Fibroblast of skin of right quadriceps (primary cell): ENCODE data around the gene TBC1D3B.
"Not testable (repeated sequence)": the region's sequence is repeated elsewhere in the genome, so short reads cannot be mapped to it uniquely, and the experiment has no call there.

ENCODE experiments used
- DNase-seq: peaks from one replicate; pipeline ENCODE4 v3.0.0-alpha.2; 2013

Gene TBC1D3B

DNA sequence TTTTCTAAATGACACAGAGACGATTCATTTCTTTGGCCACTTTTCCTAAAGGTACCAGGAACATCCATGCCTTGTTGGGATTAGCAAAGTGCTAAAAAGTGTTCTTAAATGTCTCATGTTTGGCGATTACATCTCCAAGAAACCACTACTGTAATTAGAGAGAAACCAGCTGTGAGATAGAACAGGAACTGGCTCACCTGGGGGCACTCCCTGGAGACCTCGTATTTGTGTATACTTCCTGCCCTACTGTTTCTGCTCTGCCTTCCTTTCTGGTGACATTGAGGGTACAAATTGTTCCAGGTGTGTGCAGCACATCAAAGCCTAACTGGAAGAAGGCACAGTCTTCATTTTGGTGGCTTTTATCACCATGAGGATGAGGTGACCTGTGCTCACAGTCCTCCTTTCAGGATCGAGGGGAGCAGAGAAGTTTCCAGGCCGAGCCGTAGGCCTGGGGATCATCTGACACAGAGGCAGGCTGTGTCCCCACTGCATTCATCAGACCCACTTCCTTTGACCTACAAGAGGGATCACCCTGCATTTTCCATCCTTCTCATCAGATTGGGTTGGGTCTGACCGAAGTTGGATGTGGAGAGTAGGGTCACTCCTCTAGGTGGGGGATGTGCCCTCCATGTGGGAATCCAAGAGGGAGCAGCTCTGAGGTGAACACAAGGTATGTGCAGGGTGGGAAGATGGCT is 49.1 kb downstream of the TBC1D3B start:
- DNase-seq: no peak

DNA sequence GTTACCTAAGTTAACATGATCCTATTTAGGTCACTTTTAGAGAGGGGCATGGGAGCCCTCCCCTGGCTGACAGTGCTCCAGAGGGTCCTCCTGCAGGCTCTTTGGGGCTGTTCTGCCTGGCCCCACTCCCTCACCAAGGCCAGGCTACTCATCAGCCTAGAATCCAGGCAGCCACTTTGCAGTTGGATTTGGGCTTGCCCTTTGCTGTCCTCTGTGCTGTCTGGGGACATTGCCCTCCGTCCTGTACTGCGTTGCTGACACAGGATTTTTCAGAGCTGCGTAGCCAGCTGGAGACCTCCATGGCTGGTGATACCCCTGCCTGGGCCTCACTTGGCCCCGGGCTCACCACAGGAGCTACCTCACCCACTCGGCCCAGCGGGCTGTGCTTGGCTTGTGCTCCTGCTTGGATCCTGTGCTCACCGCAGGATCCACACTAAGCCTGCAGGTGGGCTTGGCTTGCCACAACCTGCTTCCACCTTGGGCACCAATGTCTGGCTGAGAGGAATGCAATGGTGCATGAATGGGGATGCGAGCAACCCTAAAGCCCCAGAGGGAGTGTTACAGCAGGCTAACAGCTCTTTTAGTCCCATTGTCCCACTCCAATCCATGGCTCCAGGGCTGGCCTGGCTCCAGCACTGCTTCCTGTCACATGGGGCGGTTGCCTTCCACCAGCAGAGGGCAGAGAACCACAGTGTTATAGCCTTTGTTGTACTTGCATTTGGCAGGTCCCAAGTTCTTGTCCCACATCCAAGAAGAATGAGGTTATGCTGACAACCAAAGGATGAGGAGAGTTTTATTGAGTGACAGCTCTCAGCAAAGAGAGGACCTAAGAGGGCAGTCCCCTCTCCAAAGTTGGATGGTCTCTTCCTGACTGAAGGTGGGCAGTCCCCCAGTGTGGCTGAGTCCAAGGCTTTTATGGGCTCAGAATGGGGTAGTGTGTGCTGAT is 51.3 kb downstream of the TBC1D3B start:
- no peak for DNase-seq

DNA sequence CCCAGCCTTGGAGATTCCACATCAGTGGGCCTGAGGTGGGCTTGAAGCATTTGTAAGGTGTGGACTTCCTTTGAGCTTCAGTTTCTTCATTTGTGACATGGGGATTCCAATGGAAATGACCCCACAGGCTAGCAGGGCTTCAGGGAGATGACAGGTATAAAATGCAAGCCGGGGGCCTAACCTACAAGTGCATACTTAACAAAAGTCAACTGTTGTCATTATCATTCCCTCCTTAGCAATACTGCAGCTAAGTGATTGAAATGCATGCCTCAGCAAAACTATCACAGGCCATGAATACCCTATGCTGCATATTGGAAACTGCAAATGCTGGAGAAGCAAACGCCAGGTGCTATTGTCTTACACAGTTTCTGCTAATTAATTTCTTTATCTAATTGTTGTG is 53.0 kb downstream of the TBC1D3B start:
- no peak for DNase-seq

DNA sequence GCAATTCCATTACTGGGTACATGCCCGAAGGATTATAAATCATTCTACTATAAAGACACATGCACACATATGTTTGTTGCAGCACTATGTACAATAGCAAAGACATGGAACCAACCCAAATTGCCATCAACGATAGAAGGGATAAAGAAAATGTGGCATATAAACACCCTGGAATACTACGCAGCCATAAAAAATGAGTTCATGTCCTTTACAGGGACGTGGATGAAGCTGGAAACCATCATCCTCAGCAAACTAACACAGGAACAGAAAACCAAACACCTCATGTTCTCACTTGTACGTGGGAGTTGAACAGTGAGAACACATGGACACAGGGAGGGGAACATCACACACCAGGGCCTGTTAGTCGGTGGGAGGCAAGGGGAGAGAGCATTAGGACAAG is 55.3 kb downstream of the TBC1D3B start:
- not testable (repeated sequence) for DNase-seq

DNA sequence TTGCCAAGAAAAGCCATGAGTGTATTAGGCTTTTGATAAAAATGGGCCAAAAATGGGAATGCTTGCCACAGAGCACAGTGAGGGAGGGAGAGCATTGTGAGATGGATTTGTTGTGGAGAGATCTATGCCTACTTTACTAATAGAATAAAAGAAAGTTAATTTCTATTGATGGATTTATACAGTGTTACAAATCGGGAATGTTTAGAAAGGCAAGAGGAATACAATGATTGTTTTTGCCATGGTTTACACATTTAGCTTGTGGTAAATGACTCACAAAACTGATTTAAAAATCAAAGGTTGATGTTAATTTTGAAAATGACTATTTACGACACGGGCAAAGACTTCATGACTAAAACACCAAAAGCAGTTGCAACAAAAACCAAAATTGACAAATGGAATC is 56.2 kb downstream of the TBC1D3B start:
- DNase-seq: no peak

DNA sequence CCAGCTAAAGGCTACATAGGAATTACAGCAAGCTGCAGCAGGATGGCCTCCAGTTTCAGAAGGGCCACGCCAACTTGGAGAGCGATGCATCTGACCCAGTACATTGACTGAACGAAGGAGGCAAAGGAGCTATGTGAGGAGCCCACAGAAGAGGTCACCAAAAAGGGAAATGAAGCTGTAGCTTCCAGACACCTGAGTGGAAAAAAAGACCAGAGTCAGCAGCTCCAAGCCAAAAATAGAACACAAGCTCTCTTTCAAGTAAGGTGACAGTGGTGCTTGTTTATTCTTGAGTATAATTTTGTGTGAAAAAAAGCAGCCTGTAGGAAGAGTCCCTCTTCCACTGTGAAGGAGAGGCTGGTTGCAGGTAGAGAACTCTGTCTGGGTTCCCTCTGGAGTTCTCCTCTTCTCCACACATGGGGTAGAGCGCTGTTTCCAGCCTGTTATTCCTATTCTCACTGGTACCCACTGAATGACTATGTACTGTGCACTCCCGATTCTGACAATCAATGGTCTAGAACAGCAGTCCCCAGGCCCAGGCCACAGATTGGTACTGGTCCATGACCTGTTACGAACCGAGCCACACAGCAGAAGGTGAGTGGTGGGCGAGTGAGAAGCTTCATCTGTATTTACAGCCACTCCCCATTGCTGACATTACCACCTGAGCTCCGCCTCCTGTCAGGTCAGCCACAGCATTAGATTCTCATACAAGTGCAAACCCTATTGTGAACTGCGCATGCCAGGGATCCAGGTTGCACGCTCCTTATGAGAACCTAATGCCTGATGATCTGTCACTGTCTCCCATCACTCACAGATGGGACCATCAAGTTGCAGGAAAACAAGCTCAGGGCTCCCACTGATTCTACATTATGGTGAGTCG is 57.7 kb downstream of the TBC1D3B start:
- no peak for DNase-seq

DNA sequence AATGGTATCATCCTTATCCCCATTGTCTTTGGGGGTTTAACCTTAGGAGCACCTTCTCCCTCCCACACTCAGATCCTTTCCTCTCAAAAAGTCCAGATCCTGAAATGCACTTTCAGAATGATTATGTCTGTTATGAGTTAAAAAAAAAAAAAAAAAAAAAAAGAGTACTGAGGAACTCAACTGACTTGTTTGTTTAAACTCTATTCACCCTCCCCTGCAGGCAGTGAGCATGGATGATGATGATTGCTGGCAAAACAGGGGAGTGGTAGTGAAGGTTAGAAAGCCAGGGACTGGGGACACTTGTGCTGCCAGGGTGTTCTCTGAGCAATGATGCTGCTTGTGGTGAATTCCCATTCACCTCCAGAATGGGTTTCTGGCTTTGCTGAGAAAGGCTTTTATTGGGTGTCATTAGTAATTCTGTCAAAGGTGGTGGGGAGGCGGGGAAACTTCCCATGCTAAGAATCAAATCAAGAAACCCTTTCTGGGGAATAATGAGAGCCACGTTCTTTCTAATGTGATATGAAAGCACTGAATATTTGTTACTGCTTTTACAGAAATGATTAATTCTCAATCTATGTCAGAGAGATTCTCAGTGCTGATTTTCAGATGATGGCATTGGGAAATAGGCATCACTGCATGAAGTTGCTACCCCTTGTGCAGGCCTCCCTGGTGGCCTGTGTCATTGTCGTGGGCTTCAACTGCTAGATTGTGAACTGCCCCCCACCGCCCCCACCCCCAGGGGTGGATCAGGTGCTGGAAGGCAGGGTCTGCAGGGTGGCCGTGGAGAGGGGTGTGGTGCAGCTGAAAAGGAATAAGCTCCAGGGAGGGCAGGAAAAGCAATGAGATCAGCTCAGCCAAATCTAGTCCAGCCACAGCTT is 58.7 kb downstream of the TBC1D3B start:
- no peak for DNase-seq
